Left cardiac atrium (tissue), 4 donors: ENCODE data around the gene UBE3A. TPM values are rescaled to one million over a fixed set of nuclear protein-coding genes. Genes with fewer than 3 reads are reported as not detected.
"Not testable (repeated sequence)": the region's sequence is repeated elsewhere in the genome, so short reads cannot be mapped to it uniquely, and the experiment has no call there.

ENCODE experiments used
- ATAC-seq, 2 donors: fragments of 200-7000 bp; cut with Tn5 transposase; one replicate each; pipeline ENCODE4 v1.9.1; 2020; ENCODE audit warnings: mild to moderate bottlenecking in 2 of 2, moderate library complexity in 2 of 2
- DNase-seq: peaks from one replicate; pipeline ENCODE4 v3.0.0-alpha.2; 2020
- intact Hi-C, 2 donors: fragments of 100-400 bp; cut with DNase I; formaldehyde crosslinking; loops; one replicate each; pipeline versions ENCODE4 v1.14.1 to v1.15.1; 2022 to 2023
- total RNA-seq, 2 donors: library from RNA; stranded (reverse); fragmentation: NEBNext Ultra II Directional; extraction: Animal tissue kit (Norgen Biotek cat#: 25700); gene quantifications; one replicate each; pipeline ENCODE4 v1.2.1, GENCODE V29; 2021
- donor health status: DM: no; HTN: yes; CAD: no.
- donor health status: DM: no; HTN: yes; CAD: no; lungs with severe emphysema.
- donor health status: DM: yes; HTN: yes; CAD: no.
- donor health status: Dilated cardiomyopathy.

The UBE3A gene
- total RNA-seq, 2 donors from 2014 or later, result 91.5 to 105 TPM

GRCh38 chr15:25409731-25410130 is 29.1 kb downstream of the UBE3A start:
- intact Hi-C loops, result not testable (repeated sequence)

GRCh38 chr15:25408929-25409328 is 29.9 kb downstream of the UBE3A start:
- DNase-seq, result no peak
- intact Hi-C loops, result no loop called here
- no peak for ATAC-seq

More at GRCh38 chr15:25409731-25410130, 29.1 kb downstream of the UBE3A start:
- not testable (repeated sequence) for DNase-seq, ATAC-seq

- intact Hi-C loops, result no loop called here
- no peak for ATAC-seq
- DNase-seq, result no peak
Measured at GRCh38 chr15:25408428-25408827, 30.4 kb downstream of the UBE3A start.

- no peak for DNase-seq
- intact Hi-C loops, result no loop called here
- no peak for ATAC-seq
Measured at GRCh38 chr15:25407950-25408349, 30.9 kb downstream of the UBE3A start.

- ATAC-seq, result no peak
- intact Hi-C loops, result no loop called here
- DNase-seq, result no peak
Measured at GRCh38 chr15:25406846-25407245, 32.0 kb downstream of the UBE3A start.

GRCh38 chr15:25406261-25406660 is 32.6 kb downstream of the UBE3A start:
- DNase-seq, result no peak
- ATAC-seq, result no peak
- intact Hi-C loops, result no loop called here

- DNase-seq (no peak), ATAC-seq (no peak)
- intact Hi-C loops, result no loop called here
Measured at GRCh38 chr15:25403771-25404170, 35.1 kb downstream of the UBE3A start.

- intact Hi-C loops, result no loop called here
- no peak for ATAC-seq
- DNase-seq, result no peak
Measured at GRCh38 chr15:25402342-25402741, 36.5 kb downstream of the UBE3A start.

GRCh38 chr15:25401501-25401900 is 37.3 kb downstream of the UBE3A start:
- DNase-seq, result no peak
- ATAC-seq, result no peak
- intact Hi-C loops, result no loop called here

GRCh38 chr15:25397100-25397499 is 41.7 kb downstream of the UBE3A start:
- ATAC-seq, result no peak
- DNase-seq, result no peak
- intact Hi-C loops, result no loop called here

- ATAC-seq, result no peak
- intact Hi-C loops, result no loop called here
- no peak for DNase-seq
Measured at GRCh38 chr15:25394898-25395297, 43.9 kb downstream of the UBE3A start.

- DNase-seq (no peak), ATAC-seq (no peak)
- intact Hi-C loops, result no loop called here
Measured at GRCh38 chr15:25392806-25393205, 46.0 kb downstream of the UBE3A start.

- DNase-seq (no peak), ATAC-seq (peak; percentile 41 to 79)
- intact Hi-C loops, result no loop called here
Measured at GRCh38 chr15:25391971-25392721, 46.7 kb downstream of the UBE3A start.

- no peak for ATAC-seq
- intact Hi-C loops, result no loop called here
Measured at GRCh38 chr15:25385986-25386385, 52.8 kb downstream of the UBE3A start.

GRCh38 chr15:25381579-25381978 is 57.2 kb downstream of the UBE3A start:
- intact Hi-C loops, result no loop called here
- no peak for DNase-seq
- ATAC-seq, result no peak

More at GRCh38 chr15:25385986-25386385, 52.8 kb downstream of the UBE3A start:
- DNase-seq, result no peak

- DNase-seq, result no peak
- no peak for ATAC-seq
- intact Hi-C loops, result no loop called here
Measured at GRCh38 chr15:25378501-25378901, 60.3 kb downstream of the UBE3A start.

GRCh38 chr15:25375557-25375956 is 63.3 kb downstream of the UBE3A start:
- intact Hi-C loops, result no loop called here
- no peak for DNase-seq
- ATAC-seq, result no peak

- intact Hi-C loops, result no loop called here
- DNase-seq (no peak), ATAC-seq (no peak)
Measured at GRCh38 chr15:25374143-25374542, 64.7 kb downstream of the UBE3A start.

- DNase-seq, result no peak
- intact Hi-C loops, result no loop called here
- ATAC-seq, result peak in 1 of 2 donors; percentile 61
Measured at GRCh38 chr15:25372298-25372697, 66.5 kb downstream of the UBE3A start.

- intact Hi-C loops, result no loop called here
- DNase-seq (no peak), ATAC-seq (no peak)
Measured at GRCh38 chr15:25368850-25369249, 70.0 kb downstream of the UBE3A start.

- DNase-seq (no peak), ATAC-seq (no peak)
- intact Hi-C loops, result no loop called here
Measured at GRCh38 chr15:25366058-25366457, 72.8 kb downstream of the UBE3A start.
